Measurements from ENCODE around the gene SH2B2.

DNA sequence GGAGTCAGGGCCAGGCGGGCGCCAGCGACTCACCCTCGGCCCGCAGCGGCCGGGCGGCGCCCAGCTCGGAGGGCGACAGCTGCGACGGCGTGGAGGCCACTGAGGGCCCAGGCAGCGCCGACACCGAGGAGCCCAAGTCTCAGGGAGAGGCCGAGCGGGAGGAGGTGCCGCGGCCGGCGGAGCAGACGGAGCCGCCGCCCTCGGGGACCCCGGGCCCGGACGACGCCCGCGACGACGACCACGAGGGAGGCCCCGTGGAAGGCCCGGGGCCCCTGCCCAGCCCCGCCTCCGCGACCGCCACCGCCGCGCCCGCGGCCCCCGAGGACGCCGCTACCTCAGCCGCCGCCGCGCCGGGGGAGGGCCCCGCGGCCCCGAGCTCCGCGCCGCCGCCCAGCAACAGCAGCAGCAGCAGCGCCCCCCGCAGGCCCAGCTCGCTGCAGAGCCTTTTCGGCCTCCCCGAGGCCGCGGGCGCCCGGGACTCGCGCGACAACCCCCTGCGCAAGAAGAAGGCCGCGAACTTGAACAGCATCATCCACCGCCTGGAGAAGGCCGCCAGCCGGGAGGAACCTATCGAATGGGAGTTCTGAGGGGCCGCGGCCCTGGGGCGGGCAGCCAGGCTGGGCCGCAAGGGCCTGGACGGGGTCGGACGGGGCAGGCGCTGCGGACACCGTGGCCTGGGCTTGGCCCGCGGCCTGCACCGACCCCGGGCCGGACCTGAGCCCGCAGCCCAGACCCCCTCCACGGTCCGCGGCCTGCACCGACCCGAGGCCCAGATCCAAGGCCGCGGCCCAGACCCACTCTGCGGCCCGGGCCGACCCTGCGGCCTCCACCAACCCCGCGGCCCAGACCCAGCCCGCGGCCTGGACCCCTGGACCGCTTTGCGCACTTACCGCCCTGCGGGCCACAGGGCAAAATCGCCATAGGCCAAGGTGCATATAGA is 37.9 kb upstream of the SH2B2 start:
- TF ChIP-seq GATA3 (IDR thresholded peaks at IDR 0.05; ENCODE audit: low read depth, low read length) (no peak), GATA2 (IDR thresholded peaks at IDR 0.05; ENCODE audit: low read depth, low read length) (no peak)
